Measurements from ENCODE around the gene BORCS5.

BORCS5 gene

GRCh38 chr12:12518464-12518845, 161.6 kb downstream of the BORCS5 start:
- no peak for DNase-seq (ENCODE audit: low spot score)

GRCh38 chr12:12518919-12519318, 162.0 kb downstream of the BORCS5 start:
- no peak for DNase-seq (ENCODE audit: low spot score)

All from kidney capillary endothelial cell (primary cell).